Tibial nerve (tissue), 4 donors: ENCODE results near the gene MAPK8IP3. TPM values are rescaled to one million over a fixed set of nuclear protein-coding genes. Genes with fewer than 3 reads are reported as not detected.
A peak's percentile ranks its signal among the peaks of the same experiment; 100 is the strongest.

Experiments used
- DNase-seq, 2 donors: peaks; one replicate each; pipeline ENCODE4 v3.0.0-alpha.2; 2019; ENCODE audit warnings: low spot score in 2 of 2
- H3K27ac ChIP-seq, 4 donors: fragments of 200-600 bp; sonication (generic) in 3 of 4; one replicate each; pipeline ENCODE4 v1.5.1; 2017 to 2019; ENCODE audit warnings: mild to moderate bottlenecking in 1 of 4
- H3K27me3 ChIP-seq, 2 donors: fragments of 200-600 bp; sonication (generic) in 1 of 2; one replicate each; pipeline versions ENCODE4 v1.5.1 to v1.6.0; 2017 to 2019
- H3K36me3 ChIP-seq, 3 donors: fragments of 200-600 bp; sonication (generic); one replicate each; pipeline ENCODE4 v1.5.1; 2018 to 2019
- H3K4me1 ChIP-seq, 4 donors: fragments of 200-600 bp; sonication (generic) in 3 of 4; one replicate each; pipeline ENCODE4 v1.5.1; 2017 to 2019
- H3K4me3 ChIP-seq, 4 donors: fragments of 200-600 bp; sonication (generic) in 3 of 4; one replicate each; pipeline ENCODE4 v1.5.1; 2017 to 2019; ENCODE audit warnings: mild to moderate bottlenecking in 1 of 4, moderate library complexity in 1 of 4
- H3K9me3 ChIP-seq, 4 donors: fragments of 200-600 bp; sonication (generic) in 3 of 4; one replicate each; pipeline ENCODE4 v1.5.1; 2017 to 2019
- EP300 ChIP-seq, 2 donors: sonication (generic); formaldehyde crosslinking; IDR thresholded peaks; one replicate each; pipeline ENCODE4 v1.6.1; 2017; ENCODE audit warnings: antibody characterized with exemption in 2 of 2, mild to moderate bottlenecking in 1 of 2
- POLR2A ChIP-seq, 2 donors: fragments of 450-650 bp; IDR thresholded peaks; one replicate each; pipeline ENCODE4 v1.6.1; 2017; ENCODE audit warnings: antibody characterized with exemption in 2 of 2, mild to moderate bottlenecking in 2 of 2, moderate library complexity in 2 of 2
- WGBS, 2 donors: methylation state at CpG; one replicate each; pipeline ENCODE4 v1.1.5; 2018; 5-methylcytosine and 5-hydroxymethylcytosine counted together
- total RNA-seq, 4 donors: library from RNA; depleted of rRNA; stranded (reverse); fragments of >200 nt; gene quantifications; one replicate each; pipeline ENCODE4 v1.1.0, GENCODE V29; 2016
- TF ChIP-seq, protein P1 (sequence below), 5 experiments: fragments of 200-600 bp in 3 of 5; fragments of 450-650 bp in 2 of 5; sonication (generic) in 3 of 5; IDR thresholded peaks; one replicate each; pipeline ENCODE4 v1.5.1; 2016 to 2019; ENCODE audit warnings: antibody characterized with exemption in 5 of 5, mild to moderate bottlenecking in 3 of 5, moderate library complexity in 2 of 5

The MAPK8IP3 gene
- total RNA-seq, 4 donors from 2014 or later = 92.6 to 188 (median 99.5) TPM

DNA sequence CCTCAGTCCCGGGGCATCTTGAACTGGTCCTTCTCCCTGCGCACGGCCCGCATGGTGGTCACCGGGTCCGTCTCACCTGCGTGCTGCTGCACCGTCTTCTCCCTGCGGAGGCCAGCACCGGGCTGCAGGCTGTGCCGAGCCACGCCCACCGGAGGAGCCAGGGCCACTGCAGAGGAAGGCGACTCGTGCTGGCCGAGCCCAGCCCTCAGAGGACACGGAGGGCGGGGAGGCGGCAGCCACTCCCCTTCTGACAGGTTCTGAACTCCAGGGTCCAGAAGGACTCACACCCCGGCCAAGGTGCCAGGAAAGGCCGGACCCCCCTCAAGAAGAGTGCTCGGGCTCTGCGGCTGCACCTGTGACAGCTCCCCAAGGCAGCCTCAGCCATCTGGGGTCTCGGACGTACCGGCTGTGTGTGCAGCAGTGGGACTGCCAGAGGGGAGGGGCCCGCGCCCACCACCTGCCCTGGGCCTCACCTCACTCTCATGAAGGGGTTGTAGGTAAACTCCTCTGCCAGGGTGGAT lies 103.3 kb downstream of the MAPK8IP3 start:
- no peak for DNase-seq
- Histone ChIP-seq H3K4me3 (no peak overlapping the region), H3K27ac (no peak overlapping the region), H3K36me3 (peaks cover 0 to 73% (median 12%) of the 10 kb centered on the region in 3 donors), H3K4me1 (peaks cover 0 to 9% (median 0%) of the 10 kb centered on the region in 4 donors), H3K27me3 (no peaks in the 10 kb centered on the region), H3K9me3 (no peaks in the 10 kb centered on the region)
- TF ChIP-seq EP300 (IDR thresholded peaks at IDR 0.05) = no peak
- no peak for TF ChIP-seq POLR2A (IDR thresholded peaks at IDR 0.05)
- TF ChIP-seq, protein P1, sequence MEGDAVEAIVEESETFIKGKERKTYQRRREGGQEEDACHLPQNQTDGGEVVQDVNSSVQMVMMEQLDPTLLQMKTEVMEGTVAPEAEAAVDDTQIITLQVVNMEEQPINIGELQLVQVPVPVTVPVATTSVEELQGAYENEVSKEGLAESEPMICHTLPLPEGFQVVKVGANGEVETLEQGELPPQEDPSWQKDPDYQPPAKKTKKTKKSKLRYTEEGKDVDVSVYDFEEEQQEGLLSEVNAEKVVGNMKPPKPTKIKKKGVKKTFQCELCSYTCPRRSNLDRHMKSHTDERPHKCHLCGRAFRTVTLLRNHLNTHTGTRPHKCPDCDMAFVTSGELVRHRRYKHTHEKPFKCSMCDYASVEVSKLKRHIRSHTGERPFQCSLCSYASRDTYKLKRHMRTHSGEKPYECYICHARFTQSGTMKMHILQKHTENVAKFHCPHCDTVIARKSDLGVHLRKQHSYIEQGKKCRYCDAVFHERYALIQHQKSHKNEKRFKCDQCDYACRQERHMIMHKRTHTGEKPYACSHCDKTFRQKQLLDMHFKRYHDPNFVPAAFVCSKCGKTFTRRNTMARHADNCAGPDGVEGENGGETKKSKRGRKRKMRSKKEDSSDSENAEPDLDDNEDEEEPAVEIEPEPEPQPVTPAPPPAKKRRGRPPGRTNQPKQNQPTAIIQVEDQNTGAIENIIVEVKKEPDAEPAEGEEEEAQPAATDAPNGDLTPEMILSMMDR (IDR thresholded peaks at IDR 0.05) = no peak
- WGBS, 2 donors = 82 to 88% methylated on average over 15 to 24 of the region's 28 CpGs

DNA sequence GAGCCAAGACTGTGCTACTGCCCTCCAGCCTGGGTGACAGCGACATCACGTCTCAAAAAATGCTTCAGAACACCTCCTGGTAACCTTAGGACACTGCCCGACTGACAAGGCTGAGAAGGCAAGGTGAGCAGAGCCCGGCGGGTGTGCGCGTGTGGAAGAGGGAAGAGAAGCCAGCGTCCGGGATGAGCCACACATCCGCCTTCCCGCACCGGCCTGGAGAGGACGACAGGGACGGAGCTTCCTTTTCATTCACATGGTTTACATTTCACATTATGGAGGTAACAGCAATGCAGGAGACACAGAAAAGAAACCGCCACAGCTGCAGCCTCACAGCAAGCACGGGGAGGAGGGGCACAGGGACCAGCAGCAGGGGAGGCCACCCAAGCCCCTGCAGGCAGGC lies 104.1 kb downstream of the MAPK8IP3 start:
- H3K4me3 ChIP-seq = no peak overlapping the region
- DNase-seq = no peak
- peaks cover 0 to 75% (median 12%) of the 10 kb centered on the region in 3 donors for H3K36me3 ChIP-seq
- no peak overlapping the region for H3K27ac ChIP-seq
- TF ChIP-seq EP300 (IDR thresholded peaks at IDR 0.05) = no peak
- TF ChIP-seq, protein P1 (IDR thresholded peaks at IDR 0.05) = no peak
- no peak for TF ChIP-seq POLR2A (IDR thresholded peaks at IDR 0.05)
- peaks cover 0 to 9% (median 2%) of the 10 kb centered on the region in 4 donors for H3K4me1 ChIP-seq
- WGBS, 2 donors = 92 to 96% methylated on average over 16 of the region's 16 CpGs
- H3K27me3 ChIP-seq = no peaks in the 10 kb centered on the region
- H3K9me3 ChIP-seq = no peaks in the 10 kb centered on the region

DNA sequence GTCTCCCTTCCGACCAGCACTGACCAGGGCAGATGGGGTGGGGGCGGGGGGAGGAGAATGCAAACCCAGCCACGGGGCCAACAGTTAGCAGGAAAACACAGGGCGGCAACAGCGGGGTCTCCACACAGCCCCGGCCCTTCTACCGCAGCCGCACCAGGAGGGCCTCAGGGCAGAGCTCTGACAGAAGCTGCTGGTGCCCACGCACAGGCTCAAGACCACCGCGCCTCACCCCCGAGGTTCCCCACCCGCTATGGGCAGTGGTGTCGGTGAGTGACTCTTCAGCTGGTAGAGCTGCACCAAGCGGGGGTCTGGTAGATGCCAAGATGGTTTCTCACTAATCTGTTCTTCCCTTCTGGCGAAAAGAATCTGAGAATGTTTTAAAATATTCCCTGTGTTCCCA lies 104.5 kb downstream of the MAPK8IP3 start:
- H3K27ac ChIP-seq = no peak overlapping the region
- no peaks in the 10 kb centered on the region for H3K27me3 ChIP-seq
- peaks cover 0 to 75% (median 12%) of the 10 kb centered on the region in 3 donors for H3K36me3 ChIP-seq
- TF ChIP-seq, protein P1 (IDR thresholded peaks at IDR 0.05) = no peak
- TF ChIP-seq EP300 (IDR thresholded peaks at IDR 0.05) (no peak), POLR2A (IDR thresholded peaks at IDR 0.05) (no peak)
- no peak overlapping the region for H3K4me3 ChIP-seq
- 89 to 92% methylated on average over 15 to 16 of the region's 16 CpGs for WGBS, 2 donors
- no peaks in the 10 kb centered on the region for H3K9me3 ChIP-seq
- peaks cover 0 to 14% (median 2%) of the 10 kb centered on the region in 4 donors for H3K4me1 ChIP-seq
- no peak for DNase-seq

DNA sequence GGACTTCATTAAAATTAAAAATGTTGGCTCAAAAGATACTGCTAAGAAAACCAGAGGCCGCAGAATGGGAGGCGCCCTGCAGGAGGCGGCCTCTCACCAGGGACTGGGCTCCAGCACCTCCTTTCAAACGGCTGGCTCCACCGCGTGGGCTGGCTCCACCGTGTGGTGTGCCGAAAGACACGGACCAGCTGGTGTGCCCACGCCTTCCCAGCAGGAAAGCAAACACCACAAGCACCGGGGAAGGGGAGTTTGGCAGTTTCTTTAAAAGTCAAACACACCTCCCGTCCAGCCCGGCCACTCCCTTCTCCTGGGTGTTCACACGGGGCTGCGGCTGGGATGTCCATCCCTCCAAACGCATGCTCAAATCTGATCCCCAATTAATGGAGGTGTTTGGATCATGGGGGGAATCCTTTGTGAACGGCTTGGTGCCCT lies 106.8 kb downstream of the MAPK8IP3 start:
- Histone ChIP-seq H3K9me3 (no peaks in the 10 kb centered on the region), H3K4me1 (peaks cover 0 to 15% (median 2%) of the 10 kb centered on the region in 4 donors), H3K27me3 (no peaks in the 10 kb centered on the region), H3K36me3 (peaks cover 0 to 80% (median 21%) of the 10 kb centered on the region in 3 donors), H3K4me3 (no peak overlapping the region), H3K27ac (peak overlapping the region in 1 of 4 donors; percentile 4)
- 32 to 36% methylated on average over 17 of the region's 17 CpGs for WGBS, 2 donors
- no peak for TF ChIP-seq POLR2A (IDR thresholded peaks at IDR 0.05)
- no peak for TF ChIP-seq EP300 (IDR thresholded peaks at IDR 0.05)
- TF ChIP-seq, protein P1 (IDR thresholded peaks at IDR 0.05) = peak in 4 of 5 experiments; percentile 12 to 50 (median 22)
- DNase-seq = no peak

DNA sequence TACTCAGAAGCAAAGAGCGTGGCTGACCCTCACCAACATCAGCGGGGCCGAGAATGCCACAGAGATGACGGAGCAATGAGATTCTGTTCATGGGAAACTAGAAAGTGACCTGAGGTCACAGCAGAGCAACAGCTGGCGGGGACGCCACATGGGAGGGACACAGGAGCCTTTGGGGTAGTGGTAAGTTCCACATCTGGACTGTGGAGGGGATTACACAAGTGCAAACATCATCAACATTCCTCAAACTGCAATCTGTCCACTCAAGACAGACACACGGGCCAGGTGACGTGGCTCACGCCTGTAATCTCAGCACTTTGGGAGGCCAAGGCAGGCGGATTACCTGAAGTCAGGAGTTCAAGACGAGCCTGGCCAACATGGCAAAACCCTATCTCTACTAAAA lies 109.5 kb downstream of the MAPK8IP3 start:
- no peak overlapping the region for H3K4me3 ChIP-seq
- no peaks in the 10 kb centered on the region for H3K27me3 ChIP-seq
- peaks cover 0 to 15% (median 2%) of the 10 kb centered on the region in 4 donors for H3K4me1 ChIP-seq
- DNase-seq = peak; percentile 23 to 27
- no peak overlapping the region for H3K27ac ChIP-seq
- TF ChIP-seq EP300 (IDR thresholded peaks at IDR 0.05) (no peak), POLR2A (IDR thresholded peaks at IDR 0.05) (no peak)
- TF ChIP-seq, protein P1 (IDR thresholded peaks at IDR 0.05) = no peak
- WGBS, 2 donors = 51 to 66% methylated on average over 11 of the region's 11 CpGs
- H3K36me3 ChIP-seq = peaks cover 0 to 82% (median 13%) of the 10 kb centered on the region in 3 donors
- H3K9me3 ChIP-seq = no peaks in the 10 kb centered on the region
